Astrocyte of the spinal cord (primary cell): ENCODE measurements around the gene CDKN1A.

ENCODE experiments used
- DNase-seq: peaks from one replicate; pipeline ENCODE4 v3.0.0; 2011; ENCODE audit warnings: low read depth, low spot score
- H3K4me3 ChIP-seq: 2 replicates; pipeline ENCODE4 v1.5.1; 2011; ENCODE audit warnings: low read depth, mild to moderate bottlenecking, low read length, moderate library complexity
- in situ Hi-C: cut with HindIII; loops from 2 replicates; pipeline ENCODE4 v1.10.0; 2017; ENCODE audit warnings: low sequenced_read_pairs
- TF ChIP-seq, protein P1 (sequence below): IDR thresholded peaks from 2 replicates; pipeline ENCODE4 v1.5.1; 2012; ENCODE audit warnings: low read depth, mild to moderate bottlenecking, low read length, inconsistent platforms

The CDKN1A gene

DNA sequence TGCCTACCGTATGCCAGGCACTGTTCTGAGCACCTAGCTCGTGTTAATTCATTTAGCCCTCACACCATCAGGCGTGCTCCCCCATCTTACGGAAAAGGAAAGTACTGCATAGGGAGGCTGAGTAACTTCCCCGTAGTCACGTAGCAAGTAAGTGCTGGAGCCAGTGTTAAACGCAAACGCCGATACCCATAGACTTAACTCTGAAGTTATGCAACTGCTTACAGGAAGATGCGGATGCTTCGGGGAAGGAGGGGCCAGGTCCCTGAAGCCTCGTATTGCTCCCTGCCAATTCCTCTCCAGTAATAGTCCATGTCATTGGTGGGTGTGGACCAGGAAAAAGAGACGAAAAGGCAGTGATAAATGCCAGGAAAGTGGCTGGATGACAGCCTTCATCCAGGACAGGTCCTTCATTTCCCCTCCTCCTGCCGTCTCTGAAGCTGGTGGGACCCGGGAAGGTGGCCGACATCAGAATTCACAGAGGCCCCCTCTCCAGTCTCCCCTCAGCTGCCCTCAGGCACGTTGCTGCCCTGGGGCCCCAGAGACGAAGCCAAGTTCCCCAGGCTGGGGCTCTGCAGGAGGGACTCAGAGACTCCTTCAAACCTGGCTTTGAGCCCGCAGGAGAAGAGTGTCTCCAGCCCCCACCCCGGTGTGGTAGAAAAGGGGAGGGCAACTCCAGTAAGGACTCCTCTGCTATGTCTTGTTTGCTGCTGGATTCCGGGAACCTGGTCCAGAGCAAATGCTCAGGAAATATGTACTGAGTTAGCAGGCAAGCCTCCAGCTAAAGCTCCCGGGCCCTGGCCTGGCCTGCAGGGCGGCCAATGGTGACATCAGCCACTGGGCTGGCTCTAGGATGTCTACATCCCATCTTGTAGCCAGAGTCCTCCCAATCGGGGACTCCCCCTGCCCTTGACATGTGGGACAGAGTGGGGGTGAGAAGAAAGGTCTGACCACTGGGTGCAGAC is 56.9 kb downstream of the CDKN1A start:
- in situ Hi-C loops, result no loop called here
- H3K4me3 ChIP-seq, result no peak overlapping the region
- DNase-seq, result peak; percentile 61

More for the DNA sequence above, 56.9 kb downstream of the CDKN1A start:
- TF ChIP-seq, protein P1, sequence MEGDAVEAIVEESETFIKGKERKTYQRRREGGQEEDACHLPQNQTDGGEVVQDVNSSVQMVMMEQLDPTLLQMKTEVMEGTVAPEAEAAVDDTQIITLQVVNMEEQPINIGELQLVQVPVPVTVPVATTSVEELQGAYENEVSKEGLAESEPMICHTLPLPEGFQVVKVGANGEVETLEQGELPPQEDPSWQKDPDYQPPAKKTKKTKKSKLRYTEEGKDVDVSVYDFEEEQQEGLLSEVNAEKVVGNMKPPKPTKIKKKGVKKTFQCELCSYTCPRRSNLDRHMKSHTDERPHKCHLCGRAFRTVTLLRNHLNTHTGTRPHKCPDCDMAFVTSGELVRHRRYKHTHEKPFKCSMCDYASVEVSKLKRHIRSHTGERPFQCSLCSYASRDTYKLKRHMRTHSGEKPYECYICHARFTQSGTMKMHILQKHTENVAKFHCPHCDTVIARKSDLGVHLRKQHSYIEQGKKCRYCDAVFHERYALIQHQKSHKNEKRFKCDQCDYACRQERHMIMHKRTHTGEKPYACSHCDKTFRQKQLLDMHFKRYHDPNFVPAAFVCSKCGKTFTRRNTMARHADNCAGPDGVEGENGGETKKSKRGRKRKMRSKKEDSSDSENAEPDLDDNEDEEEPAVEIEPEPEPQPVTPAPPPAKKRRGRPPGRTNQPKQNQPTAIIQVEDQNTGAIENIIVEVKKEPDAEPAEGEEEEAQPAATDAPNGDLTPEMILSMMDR, result no peak
